Neural cell (in vitro differentiated cells): ENCODE data around the gene ESR1. TPM values are rescaled to one million over a fixed set of nuclear protein-coding genes. Genes with fewer than 3 reads are reported as not detected.

ENCODE experiments used
- H2AFZ ChIP-seq: fragments of 200-600, 300-800 bp; sonication (generic), shearing (Covaris generic); 2 replicates; pipeline ENCODE4 v1.6.0; 2014; ENCODE audit warnings: low read depth, mild to moderate bottlenecking, antibody characterized with exemption, low read length, moderate library complexity
- H3F3A ChIP-seq: fragments of 200-600 bp; shearing (Covaris generic); 2 replicates; pipeline ENCODE4 v1.6.1; 2016; ENCODE audit warnings: mild to moderate bottlenecking, moderate library complexity, mixed read lengths, antibody characterized with exemption, low read length; ENCODE audit not compliant: insufficient read depth, poor library complexity, severe bottlenecking
- H3K27ac ChIP-seq: fragments of 200-600, 300-800 bp; sonication (generic), shearing (Covaris generic); 2 replicates; pipeline ENCODE4 v1.5.1; 2014; ENCODE audit warnings: mild to moderate bottlenecking, low read length, moderate library complexity
- H3K27me3 ChIP-seq: fragments of 300-800, 200-600 bp; sonication (generic), shearing (Covaris generic); 2 replicates; pipeline ENCODE4 v1.6.0; 2014; ENCODE audit warnings: mild to moderate bottlenecking, low read depth, low read length, moderate library complexity; ENCODE audit not compliant: insufficient read depth
- H3K36me3 ChIP-seq: fragments of 300-800, 200-600 bp; sonication (generic), shearing (Covaris generic); 2 replicates; pipeline ENCODE4 v1.5.1; 2014; ENCODE audit warnings: mild to moderate bottlenecking, antibody characterized with exemption, low read length, moderate library complexity; ENCODE audit not compliant: insufficient read depth
- H3K4me2 ChIP-seq: fragments of 300-800, 200-600 bp; sonication (generic), shearing (Covaris generic); 2 replicates; pipeline ENCODE4 v1.6.0; 2014; ENCODE audit warnings: mild to moderate bottlenecking, low read length
- H3K4me3 ChIP-seq: fragments of 300-800, 200-600 bp; sonication (generic), shearing (Covaris generic); 2 replicates; pipeline ENCODE4 v1.5.1; 2014; ENCODE audit warnings: mild to moderate bottlenecking, low read length, moderate library complexity
- H3K79me2 ChIP-seq: fragments of 200-600 bp; shearing (Covaris generic); replicated peaks from 2 replicates; pipeline ENCODE4 v1.6.0; 2014; ENCODE audit warnings: mild to moderate bottlenecking, low read length, moderate library complexity; ENCODE audit not compliant: insufficient read depth
- H3K9ac ChIP-seq: fragments of 300-800, 200-600 bp; sonication (generic), shearing (Covaris generic); 2 replicates; pipeline ENCODE4 v1.6.1; 2016; ENCODE audit warnings: mild to moderate bottlenecking, low read length, mixed read lengths
- H3K9me2 ChIP-seq: fragments of 200-600 bp; shearing (Covaris generic); 2 replicates; pipeline ENCODE4 v1.6.1; 2016; ENCODE audit warnings: mild to moderate bottlenecking, low read length, mixed read lengths; ENCODE audit not compliant: insufficient read depth
- H3K9me3 ChIP-seq: fragments of 200-600, 300-800 bp; sonication (generic), shearing (Covaris generic); 2 replicates; pipeline ENCODE4 v1.6.1; 2016; ENCODE audit warnings: mild to moderate bottlenecking, mixed run types, low read length, moderate library complexity, mixed read lengths
- H4K20me1 ChIP-seq: fragments of 200-600 bp; shearing (Covaris generic); 2 replicates; pipeline ENCODE4 v1.6.1; 2016; ENCODE audit warnings: mild to moderate bottlenecking, mixed run types; ENCODE audit not compliant: insufficient read depth
- CTCF ChIP-seq: fragments of 450-650 bp; IDR thresholded peaks from 2 replicates; pipeline ENCODE4 v1.5.1; 2014; ENCODE audit warnings: antibody characterized with exemption, mild to moderate bottlenecking, moderate library complexity; ENCODE audit not compliant: poor library complexity, severe bottlenecking
- EP300 ChIP-seq: fragments of 450-650 bp; conservative IDR thresholded peaks from 2 replicates; pipeline ENCODE4 v1.6.1; 2014; ENCODE audit warnings: antibody characterized with exemption, mild to moderate bottlenecking, moderate library complexity; ENCODE audit not compliant: poor library complexity, severe bottlenecking
- EZH2 ChIP-seq: fragments of 200-600, 300-800 bp; shearing (Covaris generic), sonication (generic); IDR thresholded peaks from 2 replicates; pipeline ENCODE4 v1.6.1; 2014; ENCODE audit warnings: antibody characterized with exemption, low read length, borderline replicate concordance, mild to moderate bottlenecking; ENCODE audit not compliant: insufficient read depth, poor library complexity, severe bottlenecking
- MXI1 ChIP-seq: fragments of 450-650 bp; conservative IDR thresholded peaks from 2 replicates; pipeline ENCODE4 v1.6.1; 2014; ENCODE audit warnings: antibody characterized with exemption, mild to moderate bottlenecking; ENCODE audit not compliant: poor library complexity, severe bottlenecking
- POLR2AphosphoS5 ChIP-seq: IDR thresholded peaks from 2 replicates; pipeline ENCODE4 v1.6.1; 2012
- RAD21 ChIP-seq: fragments of 450-650 bp; conservative IDR thresholded peaks from 2 replicates; pipeline ENCODE4 v1.6.1; 2014; ENCODE audit warnings: antibody characterized with exemption, mild to moderate bottlenecking, moderate library complexity
- REST ChIP-seq: IDR thresholded peaks from 2 replicates; pipeline ENCODE4 v1.6.1; 2012; ENCODE audit warnings: borderline replicate concordance
- SMC3 ChIP-seq: fragments of 450-650 bp; conservative IDR thresholded peaks from 2 replicates; pipeline ENCODE4 v1.6.1; 2014; ENCODE audit warnings: antibody characterized with exemption, mild to moderate bottlenecking, moderate library complexity; ENCODE audit not compliant: poor library complexity
- TAF1 ChIP-seq: IDR thresholded peaks from 2 replicates; pipeline ENCODE4 v1.6.1; 2012; ENCODE audit warnings: low read depth
- polyA plus RNA-seq: library from polyadenylated mRNA; depleted of rRNA; stranded (reverse); fragments of >200 nt; gene quantifications from 2 replicates; pipeline ENCODE4 v1.2.3, GENCODE V29; 2014

ESR1 gene
- polyA plus RNA-seq, 1 donor from 2014 or later: 0.14 TPM

GRCh38 chr6:152167641-152168603, 360.4 kb downstream of the ESR1 start:
- H3K4me2 ChIP-seq: no peak overlapping the region
- no peak overlapping the region for H3K27ac ChIP-seq
- no peaks in the 10 kb centered on the region for H4K20me1 ChIP-seq
- H3K9me3 ChIP-seq: no peaks in the 10 kb centered on the region
- H3K9me2 ChIP-seq: no peaks in the 10 kb centered on the region
- no peak for TF ChIP-seq POLR2AphosphoS5
- TF ChIP-seq REST: no peak
- TF ChIP-seq SMC3: no peak
- no peak for TF ChIP-seq TAF1
- no peak for TF ChIP-seq MXI1
- no peak for TF ChIP-seq CTCF
- TF ChIP-seq RAD21: no peak
- TF ChIP-seq EP300: no peak
- TF ChIP-seq EZH2: no peak
- H3K9ac ChIP-seq: no peak overlapping the region
- no peaks in the 10 kb centered on the region for H3K79me2 ChIP-seq
- H3K4me3 ChIP-seq: no peak overlapping the region
- H3K27me3 ChIP-seq: no peaks in the 10 kb centered on the region
- no peaks in the 10 kb centered on the region for H3F3A ChIP-seq
- no peaks in the 10 kb centered on the region for H3K36me3 ChIP-seq
- no peak overlapping the region for H2AFZ ChIP-seq

- H3K4me2 ChIP-seq: no peak overlapping the region
- H3K4me3 ChIP-seq: no peak overlapping the region
- H3K27me3 ChIP-seq: no peaks in the 10 kb centered on the region
- no peaks in the 10 kb centered on the region for H3K9me3 ChIP-seq
- H4K20me1 ChIP-seq: no peaks in the 10 kb centered on the region
- no peak overlapping the region for H3K27ac ChIP-seq
- H3K36me3 ChIP-seq: no peaks in the 10 kb centered on the region
- H3K9me2 ChIP-seq: no peaks in the 10 kb centered on the region
- H2AFZ ChIP-seq: no peak overlapping the region
- TF ChIP-seq REST (no peak), EZH2 (no peak), MXI1 (no peak), TAF1 (no peak), SMC3 (no peak), EP300 (no peak), POLR2AphosphoS5 (no peak), CTCF (no peak), RAD21 (no peak)
- no peak overlapping the region for H3K9ac ChIP-seq
- H3K79me2 ChIP-seq: no peaks in the 10 kb centered on the region
- H3F3A ChIP-seq: no peaks in the 10 kb centered on the region
Observed at GRCh38 chr6:152170313-152170701, 362.8 kb downstream of the ESR1 start.
